WTC11 (cell line): ENCODE results near the gene UGGT2.

Experiments used
- ATF3 ChIP-seq: sonication (generic); formaldehyde crosslinking; conservative IDR thresholded peaks from 2 replicates; pipeline ENCODE4 v1.8.1; 2022; ENCODE audit warnings: mild to moderate bottlenecking, missing genetic modification reagents
- CTCF ChIP-seq: fragments of 200-600 bp; IDR thresholded peaks from 2 replicates; pipeline ENCODE4 v1.8.0; 2022; ENCODE audit warnings: antibody characterized with exemption
- MAX ChIP-seq: sonication (generic); formaldehyde crosslinking; IDR thresholded peaks from 2 replicates; pipeline ENCODE4 v1.8.0; 2022; ENCODE audit warnings: mild to moderate bottlenecking, missing genetic modification reagents
- SP1 ChIP-seq: sonication (generic); formaldehyde crosslinking; conservative IDR thresholded peaks from 2 replicates; pipeline ENCODE4 v1.8.1; 2022; ENCODE audit warnings: missing genetic modification reagents

GRCh38 chr13:95914991-95915501, 138.2 kb downstream of the UGGT2 start:
- no peak for TF ChIP-seq MAX (CRISPR knock-in tag)
- TF ChIP-seq SP1 (CRISPR knock-in tag): no peak
- no peak for TF ChIP-seq CTCF
- no peak for TF ChIP-seq ATF3 (CRISPR knock-in tag)
